Endothelial cell of umbilical vein (primary cell): ENCODE measurements around the gene PTPRD.

ENCODE experiments used
- CTCF ChIP-seq, 2 donors: IDR thresholded peaks; 1 replicate in 1 of 2; 2 replicates in 1 of 2; pipeline ENCODE4 v1.5.1; 2011; ENCODE audit warnings: low read length in 2 of 2, mild to moderate bottlenecking in 2 of 2, moderate library complexity in 2 of 2, control low read depth in 1 of 2, inconsistent platforms in 1 of 2, low read depth in 1 of 2; ENCODE audit not compliant: insufficient read depth in 1 of 2; ENCODE audit errors: extremely low read depth in 1 of 2
- EZH2 ChIP-seq: IDR thresholded peaks from 2 replicates; pipeline ENCODE4 v1.6.1; 2012; ENCODE audit warnings: borderline replicate concordance, low read depth, mild to moderate bottlenecking, moderate library complexity, low read length, inconsistent platforms; ENCODE audit not compliant: severe bottlenecking

GRCh38 chr9:9538766-9539165, 1074.0 kb downstream of the PTPRD start:
- TF ChIP-seq EZH2 = no peak
- TF ChIP-seq CTCF (IDR thresholded peaks at IDR 0.05; ENCODE audit: extremely low read depth in 1 of 2, insufficient read depth in 1 of 2, low read depth in 1 of 2, low read length in 2 of 2) = no peak
